ENCODE measurements around the gene NOXA1. TPM values are rescaled to one million over a fixed set of nuclear protein-coding genes. Genes with fewer than 3 reads are reported as not detected.
"Not testable (repeated sequence)": the region's sequence is repeated elsewhere in the genome, so short reads cannot be mapped to it uniquely, and the experiment has no call there.

NOXA1 gene
- total RNA-seq, 5 donors from 2014 or later (not counting 1 experiment from before 2014, with no cell fraction given): 6.4 to 11.7 (median 8.1) TPM

DNA sequence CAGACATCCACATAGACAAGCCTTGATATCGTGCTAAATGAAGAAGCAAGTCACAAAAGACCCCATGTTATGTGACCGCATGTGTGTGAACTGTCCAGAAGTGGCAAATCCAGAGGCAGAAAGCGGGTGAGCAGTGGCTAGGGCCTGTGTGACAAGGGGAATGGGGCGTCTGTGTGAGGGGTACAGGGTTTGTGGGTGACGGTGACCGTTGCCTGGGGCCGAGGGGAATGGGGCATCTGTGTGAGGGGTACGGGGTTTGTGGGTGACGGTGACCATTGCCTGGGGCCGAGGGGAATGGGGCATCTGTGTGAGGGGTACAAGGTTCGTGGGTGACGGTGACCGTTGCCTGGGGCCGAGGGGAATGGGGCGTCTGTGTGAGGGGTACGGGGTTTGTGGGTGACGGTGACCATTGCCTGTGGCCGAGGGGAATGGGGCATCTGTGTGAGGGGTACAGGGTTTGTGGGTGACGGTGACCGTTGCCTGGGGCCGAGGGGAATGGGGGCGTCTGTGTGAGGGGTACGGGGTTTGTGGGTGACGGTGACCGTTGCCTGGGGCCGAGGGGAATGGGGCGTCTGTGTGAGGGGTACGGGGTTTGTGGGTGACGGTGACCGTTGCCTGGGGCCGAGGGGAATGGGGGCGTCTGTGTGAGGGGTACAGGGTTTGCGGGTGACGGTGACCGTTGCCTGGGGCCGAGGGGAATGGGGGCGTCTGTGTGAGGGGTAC is 44.3 kb upstream of the NOXA1 start:
- H3K27ac ChIP-seq (ENCODE audit: low read length); H3K36me3 Mint-ChIP-seq; H3K27me3 Mint-ChIP-seq; H3K4me1 ChIP-seq (ENCODE audit: control insufficient read depth in 1 of 2, extremely low read depth in 1 of 2, insufficient read depth in 2 of 2, low read length in 2 of 2); H3K9me3 ChIP-seq; H3K4me3 Mint-ChIP-seq; ATAC-seq (replicated peaks in 1 of 4); H3K4me1 Mint-ChIP-seq; H3K27me3 ChIP-seq (replicated peaks in 1 of 2; ENCODE audit: control insufficient read depth in 2 of 2, extremely low read depth in 1 of 2, insufficient read depth in 2 of 2, low read length in 1 of 2); POLR2A ChIA-PET; H3K9me3 Mint-ChIP-seq; CTCF ChIA-PET; H3K36me3 ChIP-seq (ENCODE audit: control insufficient read depth in 2 of 2, extremely low read depth in 1 of 2, insufficient read depth in 1 of 2, low read length in 1 of 2); H3K4me3 ChIP-seq (ENCODE audit: control insufficient read depth in 1 of 2, extremely low read depth in 1 of 2, low read length in 1 of 2); DNase-seq; H3K27ac Mint-ChIP-seq: not testable (repeated sequence)
- 94% methylated on average over 2 of the region's 37 CpGs for WGBS (ENCODE audit: insufficient coverage)

DNA sequence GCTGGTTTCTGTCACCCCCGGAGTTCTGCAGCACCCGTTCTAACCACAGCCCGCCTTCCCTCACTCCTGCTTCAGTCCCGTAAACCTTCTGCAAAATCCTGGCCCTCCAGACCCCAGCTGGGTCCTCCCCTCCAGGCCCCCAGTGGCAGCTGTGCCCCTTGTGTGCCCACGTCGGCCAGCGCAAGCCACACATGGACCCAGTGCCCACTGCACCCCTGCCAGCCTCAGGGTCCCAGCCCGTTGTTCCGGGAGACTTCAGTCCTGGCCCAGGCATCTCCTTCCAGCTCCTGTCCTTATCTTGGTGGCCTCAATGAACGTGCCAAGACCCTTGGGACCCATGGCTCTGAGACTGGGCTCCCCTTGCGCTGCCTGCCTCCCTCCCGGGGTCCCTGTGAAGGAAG is 43.4 kb upstream of the NOXA1 start:
- ATAC-seq (replicated peaks in 1 of 4) (no peak), DNase-seq (no peak)
- no peaks in the 10 kb centered on the region for H3K36me3 ChIP-seq (ENCODE audit: control insufficient read depth in 2 of 2, extremely low read depth in 1 of 2, insufficient read depth in 1 of 2, low read length in 1 of 2)
- CTCF ChIA-PET: no interaction called here
- WGBS (ENCODE audit: insufficient coverage): 88% methylated on average over 12 of the region's 12 CpGs
- POLR2A ChIA-PET: no interaction called here
- no peaks in the 10 kb centered on the region for H3K9me3 ChIP-seq
- H3K4me1 ChIP-seq (ENCODE audit: control insufficient read depth in 1 of 2, extremely low read depth in 1 of 2, insufficient read depth in 2 of 2, low read length in 2 of 2): no peaks in the 10 kb centered on the region
- H3K4me3 ChIP-seq (ENCODE audit: control insufficient read depth in 1 of 2, extremely low read depth in 1 of 2, low read length in 1 of 2): no peak overlapping the region
- peaks cover 0 to 2% (median 0%) of the 10 kb centered on the region in 3 donors for H3K4me1 Mint-ChIP-seq
- H3K27me3 ChIP-seq (replicated peaks in 1 of 2; ENCODE audit: control insufficient read depth in 2 of 2, extremely low read depth in 1 of 2, insufficient read depth in 2 of 2, low read length in 1 of 2): no peaks in the 10 kb centered on the region
- H3K4me3 Mint-ChIP-seq: no peak overlapping the region
- peaks cover 8% of the 10 kb centered on the region for H3K36me3 Mint-ChIP-seq
- no peak overlapping the region for H3K27ac ChIP-seq (ENCODE audit: low read length)
- no peak overlapping the region for H3K27ac Mint-ChIP-seq
- H3K9me3 Mint-ChIP-seq: no peaks in the 10 kb centered on the region
- H3K27me3 Mint-ChIP-seq: no peaks in the 10 kb centered on the region

DNA sequence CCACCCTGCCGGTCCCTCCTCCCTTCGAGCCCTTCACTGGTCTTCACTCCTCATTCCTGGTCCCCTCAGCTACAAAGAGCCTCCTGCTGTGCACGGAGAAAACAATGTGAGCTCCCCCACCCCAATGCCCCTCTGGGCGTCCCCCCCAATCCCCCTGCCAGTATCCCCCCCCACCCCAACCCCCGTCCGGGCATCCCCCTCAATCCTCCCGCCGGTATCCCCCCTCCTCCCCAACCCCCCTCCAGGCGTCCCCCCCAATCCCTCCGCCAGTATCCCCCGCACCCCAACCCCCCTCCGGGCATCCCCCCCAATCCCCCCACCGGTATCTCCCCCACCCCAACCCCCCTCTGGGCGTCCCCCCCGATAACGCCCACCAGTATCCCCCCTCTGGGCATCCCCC is 43.0 kb upstream of the NOXA1 start:
- CTCF ChIA-PET: no interaction called here
- no peak for DNase-seq
- H3K4me3 ChIP-seq (ENCODE audit: control insufficient read depth in 1 of 2, extremely low read depth in 1 of 2, low read length in 1 of 2): no peak overlapping the region
- no peaks in the 10 kb centered on the region for H3K27me3 ChIP-seq (replicated peaks in 1 of 2; ENCODE audit: control insufficient read depth in 2 of 2, extremely low read depth in 1 of 2, insufficient read depth in 2 of 2, low read length in 1 of 2)
- 100% methylated on average over 1 of the region's 16 CpGs for WGBS (ENCODE audit: insufficient coverage)
- Mint-ChIP-seq H3K27me3 (no peaks in the 10 kb centered on the region), H3K9me3 (no peaks in the 10 kb centered on the region), H3K27ac (no peak overlapping the region), H3K36me3 (peaks cover 8% of the 10 kb centered on the region), H3K4me3 (no peak overlapping the region), H3K4me1 (peaks cover 0 to 2% (median 0%) of the 10 kb centered on the region in 3 donors)
- POLR2A ChIA-PET: no interaction called here
- H3K27ac ChIP-seq (ENCODE audit: low read length): no peak overlapping the region
- no peaks in the 10 kb centered on the region for H3K36me3 ChIP-seq (ENCODE audit: control insufficient read depth in 2 of 2, extremely low read depth in 1 of 2, insufficient read depth in 1 of 2, low read length in 1 of 2)
- no peaks in the 10 kb centered on the region for H3K4me1 ChIP-seq (ENCODE audit: control insufficient read depth in 1 of 2, extremely low read depth in 1 of 2, insufficient read depth in 2 of 2, low read length in 2 of 2)
- ATAC-seq (replicated peaks in 1 of 4): no peak
- no peaks in the 10 kb centered on the region for H3K9me3 ChIP-seq

DNA sequence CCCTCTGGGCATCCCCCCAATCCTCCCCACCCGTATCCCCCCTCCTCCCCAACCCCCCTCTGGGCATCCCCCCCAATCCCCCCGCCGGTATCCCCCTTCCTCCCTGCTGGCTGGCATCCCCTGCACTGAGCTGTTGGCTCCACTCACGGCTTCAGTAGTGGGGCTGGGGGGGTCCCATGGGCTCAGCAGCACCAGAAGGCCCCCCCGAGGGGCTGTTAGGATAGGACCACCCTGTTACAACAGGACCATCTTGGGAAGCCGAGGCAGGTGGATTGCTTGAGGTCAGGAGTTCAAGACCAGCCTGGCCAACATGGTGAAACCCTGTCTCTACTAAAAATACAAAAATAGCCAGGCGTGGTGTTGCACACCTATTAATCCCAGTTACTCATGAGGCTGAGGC is 42.6 kb upstream of the NOXA1 start:
- no peak overlapping the region for H3K27ac Mint-ChIP-seq
- no peaks in the 10 kb centered on the region for H3K27me3 Mint-ChIP-seq
- DNase-seq (no peak), ATAC-seq (replicated peaks in 1 of 4) (no peak)
- Histone ChIP-seq H3K4me1 (ENCODE audit: control insufficient read depth in 1 of 2, extremely low read depth in 1 of 2, insufficient read depth in 2 of 2, low read length in 2 of 2) (no peaks in the 10 kb centered on the region), H3K9me3 (no peaks in the 10 kb centered on the region), H3K27ac (ENCODE audit: low read length) (no peak overlapping the region), H3K36me3 (ENCODE audit: control insufficient read depth in 2 of 2, extremely low read depth in 1 of 2, insufficient read depth in 1 of 2, low read length in 1 of 2) (no peaks in the 10 kb centered on the region), H3K27me3 (replicated peaks in 1 of 2; ENCODE audit: control insufficient read depth in 2 of 2, extremely low read depth in 1 of 2, insufficient read depth in 2 of 2, low read length in 1 of 2) (no peaks in the 10 kb centered on the region), H3K4me3 (ENCODE audit: control insufficient read depth in 1 of 2, extremely low read depth in 1 of 2, low read length in 1 of 2) (no peak overlapping the region)
- 93% methylated on average over 2 of the region's 7 CpGs for WGBS (ENCODE audit: insufficient coverage)
- peaks cover 7% of the 10 kb centered on the region for H3K36me3 Mint-ChIP-seq
- H3K4me3 Mint-ChIP-seq: no peak overlapping the region
- no peaks in the 10 kb centered on the region for H3K9me3 Mint-ChIP-seq
- CTCF ChIA-PET: no interaction called here
- POLR2A ChIA-PET: no interaction called here
- peaks cover 0 to 2% (median 0%) of the 10 kb centered on the region in 3 donors for H3K4me1 Mint-ChIP-seq

DNA sequence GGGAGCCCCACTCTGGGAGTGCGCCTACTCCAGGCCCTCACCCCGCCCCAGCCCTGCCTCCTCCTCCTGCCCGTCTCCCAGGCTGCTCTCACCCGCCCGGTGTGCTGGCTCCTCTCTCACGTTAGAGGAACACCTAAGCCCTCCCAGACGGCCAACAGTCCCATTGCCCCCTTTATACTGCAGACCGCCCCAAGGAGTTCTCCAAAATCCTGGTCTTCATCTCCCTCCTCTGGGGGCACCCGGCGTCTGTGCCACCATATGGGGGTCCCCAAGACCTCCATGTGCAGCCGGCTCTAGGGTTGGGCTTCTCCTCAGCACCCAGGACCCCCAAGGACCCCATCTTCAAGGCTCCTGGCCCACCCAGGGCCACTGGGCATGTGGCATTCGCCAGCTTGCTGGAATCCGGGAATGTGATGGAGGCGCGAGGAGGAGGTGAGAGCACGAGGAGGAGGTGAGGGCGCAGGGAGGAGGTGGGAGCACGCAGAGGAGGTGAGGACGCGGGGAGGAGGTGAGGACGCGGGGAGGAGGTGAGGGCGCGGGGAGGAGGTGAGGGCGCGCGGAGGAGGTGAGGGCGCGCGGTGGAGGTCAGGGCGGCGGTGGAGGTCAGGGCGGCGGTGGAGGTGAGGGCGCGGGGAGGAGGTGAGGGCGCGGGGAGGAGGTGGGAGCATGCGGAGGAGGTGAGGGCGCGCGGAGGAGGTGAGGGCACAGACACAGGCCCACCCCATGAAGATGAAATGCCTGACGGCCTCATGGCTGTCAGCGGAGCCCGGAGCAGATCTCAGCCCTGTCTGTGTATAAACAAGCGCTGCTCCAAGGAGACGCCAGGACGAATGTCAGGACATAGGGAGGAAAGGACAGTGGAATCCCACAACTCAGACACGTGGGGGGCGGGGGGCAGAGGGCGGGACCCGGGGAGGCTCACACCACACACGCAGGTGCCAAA is 41.4 kb upstream of the NOXA1 start:
- DNase-seq: no peak
- Histone ChIP-seq H3K27me3 (replicated peaks in 1 of 2; ENCODE audit: control insufficient read depth in 2 of 2, extremely low read depth in 1 of 2, insufficient read depth in 2 of 2, low read length in 1 of 2) (no peaks in the 10 kb centered on the region), H3K36me3 (ENCODE audit: control insufficient read depth in 2 of 2, extremely low read depth in 1 of 2, insufficient read depth in 1 of 2, low read length in 1 of 2) (no peaks in the 10 kb centered on the region), H3K4me1 (ENCODE audit: control insufficient read depth in 1 of 2, extremely low read depth in 1 of 2, insufficient read depth in 2 of 2, low read length in 2 of 2) (peaks cover 0 to 7% of the 10 kb centered on the region in 2 experiments), H3K9me3 (no peaks in the 10 kb centered on the region), H3K4me3 (ENCODE audit: control insufficient read depth in 1 of 2, extremely low read depth in 1 of 2, low read length in 1 of 2) (no peak overlapping the region), H3K27ac (ENCODE audit: low read length) (no peak overlapping the region)
- peaks cover 4 to 7% (median 5%) of the 10 kb centered on the region in 3 donors for H3K4me1 Mint-ChIP-seq
- no peak overlapping the region for H3K27ac Mint-ChIP-seq
- no peaks in the 10 kb centered on the region for H3K9me3 Mint-ChIP-seq
- 92% methylated on average over 29 of the region's 53 CpGs for WGBS (ENCODE audit: insufficient coverage)
- ChIA-PET CTCF (no interaction called here), POLR2A (no interaction called here)
- no peak for ATAC-seq (replicated peaks in 1 of 4)
- H3K36me3 Mint-ChIP-seq: peaks cover 3% of the 10 kb centered on the region
- no peak overlapping the region for H3K4me3 Mint-ChIP-seq
- H3K27me3 Mint-ChIP-seq: no peaks in the 10 kb centered on the region

DNA sequence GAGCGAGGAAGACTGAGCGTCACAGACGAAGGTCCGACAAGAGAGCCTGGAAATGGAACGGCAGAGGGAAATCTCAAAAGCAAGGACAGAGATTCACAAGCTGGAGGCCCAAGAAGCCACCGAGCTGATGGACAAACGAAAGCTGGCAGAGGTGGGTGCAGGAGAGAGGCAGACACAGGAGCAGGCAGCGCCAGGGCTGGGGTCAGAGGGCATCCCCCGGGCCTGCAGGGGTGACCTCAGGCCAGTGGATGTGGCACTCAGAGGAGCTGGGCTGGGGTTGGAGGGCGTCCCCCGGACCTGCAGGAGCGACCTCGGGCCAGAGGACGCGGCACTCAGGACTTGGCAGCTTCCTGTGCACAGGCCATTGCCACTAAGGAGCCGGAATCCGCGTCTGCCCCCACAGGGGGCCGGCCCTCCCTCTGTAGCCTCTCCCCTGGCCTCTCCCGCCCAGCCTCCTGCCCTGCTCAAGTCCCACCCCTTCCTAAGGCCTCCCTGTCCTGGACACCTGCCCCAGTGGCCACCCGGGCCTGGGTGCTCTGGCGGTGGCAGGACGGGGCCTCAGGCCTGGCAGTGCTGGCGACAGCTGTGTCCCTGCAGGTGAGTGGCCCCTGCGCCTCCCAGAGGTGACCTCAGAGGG is 40.6 kb upstream of the NOXA1 start:
- Histone ChIP-seq H3K36me3 (ENCODE audit: control insufficient read depth in 2 of 2, extremely low read depth in 1 of 2, insufficient read depth in 1 of 2, low read length in 1 of 2) (no peaks in the 10 kb centered on the region), H3K27ac (ENCODE audit: low read length) (no peak overlapping the region), H3K4me1 (ENCODE audit: control insufficient read depth in 1 of 2, extremely low read depth in 1 of 2, insufficient read depth in 2 of 2, low read length in 2 of 2) (peaks cover 0 to 15% of the 10 kb centered on the region in 2 experiments), H3K9me3 (no peaks in the 10 kb centered on the region), H3K4me3 (ENCODE audit: control insufficient read depth in 1 of 2, extremely low read depth in 1 of 2, low read length in 1 of 2) (no peak overlapping the region), H3K27me3 (replicated peaks in 1 of 2; ENCODE audit: control insufficient read depth in 2 of 2, extremely low read depth in 1 of 2, insufficient read depth in 2 of 2, low read length in 1 of 2) (no peaks in the 10 kb centered on the region)
- CTCF ChIA-PET: interaction anchor here in 1 of 2 donors (0.6 kb wide), 1 partner anchor 96 kb away, joined by 8 read pairs; no protein-coding TSS in a partner anchor
- Mint-ChIP-seq H3K4me1 (peaks cover 9 to 14% (median 10%) of the 10 kb centered on the region in 3 donors), H3K9me3 (no peaks in the 10 kb centered on the region), H3K4me3 (no peak overlapping the region), H3K27ac (no peak overlapping the region), H3K27me3 (no peaks in the 10 kb centered on the region), H3K36me3 (peaks cover 3% of the 10 kb centered on the region)
- ATAC-seq (replicated peaks in 1 of 4) (no peak), DNase-seq (no peak)
- POLR2A ChIA-PET: no interaction called here
- 87% methylated on average over 24 of the region's 25 CpGs for WGBS (ENCODE audit: insufficient coverage)
